GM23338 (cell line): ENCODE measurements around the gene KSR2. TPM values are rescaled to one million over a fixed set of nuclear protein-coding genes. Genes with fewer than 3 reads are reported as not detected.

Source experiments
- ETS1 ChIP-seq: IDR thresholded peaks from 2 replicates; pipeline ENCODE4 v1.6.1; 2016; ENCODE audit warnings: antibody characterized with exemption
- EZH2phosphoT487 ChIP-seq: fragments of 200-600 bp; sonication (generic); IDR thresholded peaks from one replicate; pipeline ENCODE4 v1.8.1; 2018; ENCODE audit warnings: antibody characterized with exemption; ENCODE audit not compliant: unreplicated experiment
- NANOG ChIP-seq: IDR thresholded peaks from 2 replicates; pipeline ENCODE4 v1.6.1; 2016; ENCODE audit warnings: antibody characterized with exemption, borderline replicate concordance
- REST ChIP-seq: IDR thresholded peaks from one replicate; pipeline ENCODE4 v1.6.1; 2018; ENCODE audit warnings: antibody characterized with exemption; ENCODE audit not compliant: unreplicated experiment
- ZNF114 ChIP-seq: fragments of 250-450 bp; sonication (Bioruptor Pico); IDR thresholded peaks from 2 replicates; pipeline ENCODE4 v1.5.0; 2020; ENCODE audit warnings: mild to moderate bottlenecking, moderate library complexity
- ZNF462 ChIP-seq: fragments of 250-450 bp; sonication (Bioruptor Pico); IDR thresholded peaks from 2 replicates; pipeline ENCODE4 v1.5.0; 2020; ENCODE audit warnings: mild to moderate bottlenecking, moderate library complexity
- polyA plus RNA-seq: library from polyadenylated mRNA; unstranded; fragments of >200 nt; fragmentation: Nextera tagmentation; extraction: Ambion mirVana; gene quantifications from 2 replicates; pipeline ENCODE4 v1.2.1, GENCODE V29; 2016
- total RNA-seq: library from RNA; depleted of rRNA; stranded (reverse); fragments of >200 nt; shearing (Covaris generic); gene quantifications from 2 replicates; pipeline ENCODE4 v1.2.3, GENCODE V29; 2014

Gene KSR2
- total and polyA plus RNA-seq, 2 experiments from 2014 or later = 1.1 to 2.7 TPM

- TF ChIP-seq ZNF462 (CRISPR knock-in tag) (no peak), NANOG (no peak), REST (no peak), EZH2phosphoT487 (no peak), ZNF114 (no peak), ETS1 (no peak)
These were observed 547.6 kb downstream of the KSR2 start (continued) for GRCh38 chr12:117421068-117421752.
